Measurements from ENCODE around the gene GABRD.

The GABRD gene

DNA sequence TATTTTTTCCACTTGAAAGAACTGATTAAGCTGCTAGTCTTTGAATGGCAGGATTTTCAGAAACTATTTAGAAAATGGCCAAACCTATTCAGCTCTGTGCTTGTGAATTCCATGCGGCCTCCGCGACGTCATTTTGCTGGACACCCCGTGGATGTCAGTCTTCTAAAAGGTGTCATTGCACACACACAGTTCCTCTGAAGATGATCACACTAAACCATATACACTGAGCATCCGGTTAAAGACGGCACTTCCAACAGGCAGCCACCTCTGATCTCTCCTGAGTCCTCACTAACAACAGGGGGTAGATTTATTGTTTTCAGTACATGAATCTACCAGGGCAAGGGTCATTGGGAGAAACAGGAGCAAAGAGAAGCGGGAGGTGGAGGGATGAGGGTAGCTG is 24.6 kb upstream of the GABRD start:
- DNase-seq (ENCODE audit: low read depth), result no peak
- TF ChIP-seq, protein P1, sequence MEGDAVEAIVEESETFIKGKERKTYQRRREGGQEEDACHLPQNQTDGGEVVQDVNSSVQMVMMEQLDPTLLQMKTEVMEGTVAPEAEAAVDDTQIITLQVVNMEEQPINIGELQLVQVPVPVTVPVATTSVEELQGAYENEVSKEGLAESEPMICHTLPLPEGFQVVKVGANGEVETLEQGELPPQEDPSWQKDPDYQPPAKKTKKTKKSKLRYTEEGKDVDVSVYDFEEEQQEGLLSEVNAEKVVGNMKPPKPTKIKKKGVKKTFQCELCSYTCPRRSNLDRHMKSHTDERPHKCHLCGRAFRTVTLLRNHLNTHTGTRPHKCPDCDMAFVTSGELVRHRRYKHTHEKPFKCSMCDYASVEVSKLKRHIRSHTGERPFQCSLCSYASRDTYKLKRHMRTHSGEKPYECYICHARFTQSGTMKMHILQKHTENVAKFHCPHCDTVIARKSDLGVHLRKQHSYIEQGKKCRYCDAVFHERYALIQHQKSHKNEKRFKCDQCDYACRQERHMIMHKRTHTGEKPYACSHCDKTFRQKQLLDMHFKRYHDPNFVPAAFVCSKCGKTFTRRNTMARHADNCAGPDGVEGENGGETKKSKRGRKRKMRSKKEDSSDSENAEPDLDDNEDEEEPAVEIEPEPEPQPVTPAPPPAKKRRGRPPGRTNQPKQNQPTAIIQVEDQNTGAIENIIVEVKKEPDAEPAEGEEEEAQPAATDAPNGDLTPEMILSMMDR (conservative IDR thresholded peaks at IDR 0.05; ENCODE audit: low read length), result no peak
- H3K4me3 ChIP-seq (ENCODE audit: low read length), result no peak overlapping the region

GRCh38 chr1:1996207-1996651 is 22.9 kb upstream of the GABRD start:
- H3K4me3 ChIP-seq (ENCODE audit: low read length), result no peak overlapping the region
- peak; percentile 5 for DNase-seq (ENCODE audit: low read depth)
- TF ChIP-seq, protein P1 (conservative IDR thresholded peaks at IDR 0.05; ENCODE audit: low read length), result no peak

DNA sequence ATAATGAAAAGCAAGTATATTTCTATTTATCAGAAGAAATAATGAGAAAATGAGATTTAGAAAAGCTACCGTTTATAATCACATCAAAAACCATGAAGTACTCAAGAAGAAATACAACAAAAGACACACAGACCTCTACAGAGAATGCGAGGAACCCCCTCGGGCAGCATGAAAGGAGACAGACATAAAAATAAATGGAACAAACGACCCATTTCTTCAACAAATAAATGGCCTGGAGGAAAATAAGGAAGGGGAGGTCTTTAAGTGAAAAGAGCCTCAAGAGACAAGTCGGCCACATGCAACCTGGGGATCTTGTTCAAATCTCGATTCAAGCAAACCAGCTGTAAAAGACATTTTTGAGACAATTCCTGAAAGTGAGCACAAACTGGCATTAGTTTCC is 21.6 kb upstream of the GABRD start:
- TF ChIP-seq, protein P1 (conservative IDR thresholded peaks at IDR 0.05; ENCODE audit: low read length), result no peak
- H3K4me3 ChIP-seq (ENCODE audit: low read length), result no peak overlapping the region
- no peak for DNase-seq (ENCODE audit: low read depth)

- no peak for DNase-seq (ENCODE audit: low read depth)
- TF ChIP-seq, protein P1 (conservative IDR thresholded peaks at IDR 0.05; ENCODE audit: low read length), result no peak
- H3K4me3 ChIP-seq (ENCODE audit: low read length), result no peak overlapping the region
Measured at GRCh38 chr1:2000432-2000831, 18.7 kb upstream of the GABRD start.

DNA sequence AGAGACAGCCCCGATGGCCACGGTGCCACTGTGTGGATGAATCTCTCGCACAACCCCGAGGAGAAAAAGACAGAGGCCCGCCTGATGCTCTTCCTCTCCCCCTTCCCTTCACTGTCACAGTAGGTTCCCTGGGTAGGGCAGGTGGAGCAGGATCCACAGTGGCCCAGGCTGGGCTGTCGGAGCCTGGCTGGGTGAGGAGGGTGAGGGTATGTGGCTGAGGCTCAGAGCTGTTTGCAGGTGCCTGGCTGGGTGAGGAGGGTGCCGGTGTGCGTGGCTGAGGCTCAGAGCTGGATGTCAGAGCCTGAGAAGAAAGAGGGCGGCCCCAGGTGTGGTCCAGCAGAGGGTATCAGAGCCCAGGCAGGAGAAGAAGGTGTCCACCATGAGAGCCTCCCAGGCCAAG is 18.3 kb upstream of the GABRD start:
- H3K4me3 ChIP-seq (ENCODE audit: low read length), result no peak overlapping the region
- no peak for DNase-seq (ENCODE audit: low read depth)
- TF ChIP-seq, protein P1 (conservative IDR thresholded peaks at IDR 0.05; ENCODE audit: low read length), result no peak

- DNase-seq (ENCODE audit: low read depth), result no peak
- TF ChIP-seq, protein P1 (conservative IDR thresholded peaks at IDR 0.05; ENCODE audit: low read length), result no peak
- H3K4me3 ChIP-seq (ENCODE audit: low read length), result no peak overlapping the region
Measured at GRCh38 chr1:2001773-2002411, 17.3 kb upstream of the GABRD start.

GRCh38 chr1:2003541-2004131 is 15.5 kb upstream of the GABRD start, which contains the start of gene CFAP74:
Gene CFAP74, minus strand, starts transcription at chr1:2003786. Its CDS starts 12,830 bp downstream, at chr1:1990956.
- no peak within 1 kb of the TSS for H3K4me3 ChIP-seq (ENCODE audit: low read length)
- TF ChIP-seq, protein P1 (conservative IDR thresholded peaks at IDR 0.05; ENCODE audit: low read length), result no peak
- DNase-seq (ENCODE audit: low read depth), result peak; percentile 13
